ENCODE data around the gene SMIM35.

The SMIM35 gene

GRCh38 chr11:118086913-118087768 lies at the start of gene SMIM35:
Gene SMIM35 (minus strand): TSS chr11:118086963. CDS start chr11:118086757, 206 bp downstream.
- DNase-seq: no peak

GRCh38 chr11:118136341-118136740 lies 49.6 kb upstream of the SMIM35 start:
- DNase-seq: no peak

GRCh38 chr11:118135796-118136165 lies 49.0 kb upstream of the SMIM35 start:
- DNase-seq: no peak

- no peak for DNase-seq
Measured at GRCh38 chr11:118135051-118135795, 48.5 kb upstream of the SMIM35 start.

- no peak for DNase-seq
Measured at GRCh38 chr11:118133816-118134215, 47.1 kb upstream of the SMIM35 start.

- no peak for DNase-seq
Measured at GRCh38 chr11:118132385-118133151, 45.8 kb upstream of the SMIM35 start.

GRCh38 chr11:118129471-118130172 lies 42.9 kb upstream of the SMIM35 start:
- no peak for DNase-seq

GRCh38 chr11:118128721-118129470 lies 42.1 kb upstream of the SMIM35 start:
- no peak for DNase-seq

GRCh38 chr11:118128310-118128709 lies 41.5 kb upstream of the SMIM35 start:
- no peak for DNase-seq

GRCh38 chr11:118126082-118126838 lies 39.5 kb upstream of the SMIM35 start:
- DNase-seq: no peak

- no peak for DNase-seq
Measured at GRCh38 chr11:118124929-118125535, 38.3 kb upstream of the SMIM35 start.

- DNase-seq: no peak
Measured at GRCh38 chr11:118120793-118121192, 34.0 kb upstream of the SMIM35 start.

GRCh38 chr11:118117790-118118601 lies 31.2 kb upstream of the SMIM35 start:
- peak in 1 of 2 donors; percentile 8 for DNase-seq

GRCh38 chr11:118115048-118115447 lies 28.3 kb upstream of the SMIM35 start:
- DNase-seq: no peak

GRCh38 chr11:118114266-118114665 lies 27.5 kb upstream of the SMIM35 start:
- DNase-seq: no peak

- DNase-seq: no peak
Measured at GRCh38 chr11:118112711-118113430, 26.1 kb upstream of the SMIM35 start.

- DNase-seq: no peak
Measured at GRCh38 chr11:118111744-118112035, 24.9 kb upstream of the SMIM35 start.

GRCh38 chr11:118111019-118111743 lies 24.4 kb upstream of the SMIM35 start:
- DNase-seq: no peak

GRCh38 chr11:118109231-118109630 lies 22.5 kb upstream of the SMIM35 start:
- no peak for DNase-seq
